Thyroid gland (tissue), 4 donors: ENCODE results near the gene IVL. TPM values are rescaled to one million over a fixed set of nuclear protein-coding genes. Genes with fewer than 3 reads are reported as not detected.
A peak's percentile ranks its signal among the peaks of the same experiment; 100 is the strongest.

ENCODE experiments used
- DNase-seq, 2 donors: peaks; one replicate each; pipeline ENCODE4 v3.0.0-alpha.2; 2019
- H3K27ac ChIP-seq, 3 donors: fragments of 200-600 bp; sonication (generic); 1 replicate in 2 of 3; 2 replicates in 1 of 3; pipeline ENCODE4 v1.5.1; 2016 to 2019; ENCODE audit warnings: mild to moderate bottlenecking in 1 of 3, moderate library complexity in 1 of 3
- H3K27me3 ChIP-seq: fragments of 200-600 bp; sonication (generic); one replicate; pipeline ENCODE4 v1.5.1; 2019
- H3K36me3 ChIP-seq, 2 donors: fragments of 200-600 bp; sonication (generic); one replicate each; pipeline ENCODE4 v1.5.1; 2016 to 2019
- H3K4me1 ChIP-seq, 2 donors: fragments of 200-600 bp; sonication (generic); one replicate each; pipeline ENCODE4 v1.5.1; 2017 to 2019
- H3K4me3 ChIP-seq, 3 donors: fragments of 200-600 bp; sonication (generic); replicated peaks in 1 of 3; 1 replicate in 2 of 3; 2 replicates in 1 of 3; pipeline ENCODE4 v1.5.1; 2016; ENCODE audit warnings: mild to moderate bottlenecking in 1 of 3
- H3K9me3 ChIP-seq: fragments of 200-600 bp; sonication (generic); one replicate; pipeline ENCODE4 v1.5.1; 2017
- POLR2A ChIP-seq, 2 donors: fragments of 450-650 bp; IDR thresholded peaks; one replicate each; pipeline ENCODE4 v1.6.1; 2017; ENCODE audit warnings: antibody characterized with exemption in 2 of 2, mild to moderate bottlenecking in 2 of 2, moderate library complexity in 1 of 2
- WGBS, 2 donors: methylation state at CpG; one replicate each; pipeline ENCODE4 v1.1.5; 2017; 5-methylcytosine and 5-hydroxymethylcytosine counted together
- intact Hi-C: fragments of 100-400 bp; cut with DNase I; formaldehyde crosslinking; loops from one replicate; pipeline ENCODE4 v1.15.1; 2023
- total RNA-seq, 4 donors: library from RNA; depleted of rRNA; stranded (reverse); fragments of >200 nt; gene quantifications; one replicate each; pipeline ENCODE4 v1.2.3, GENCODE V29; 2016
- TF ChIP-seq, protein P1 (sequence below), 6 experiments: fragments of 200-600 bp in 3 of 6; fragments of 450-650 bp in 3 of 6; sonication (generic) in 3 of 6; IDR thresholded peaks; one replicate each; pipeline ENCODE4 v1.5.1; 2016 to 2019; ENCODE audit warnings: antibody characterized with exemption in 6 of 6, mild to moderate bottlenecking in 2 of 6, inconsistent platforms in 1 of 6, moderate library complexity in 1 of 6

IVL gene
- total RNA-seq, 4 donors from 2014 or later, result not detected

GRCh38 chr1:152912900-152913299 lies 4.6 kb downstream of the IVL start:
- intact Hi-C loops, result no loop called here
- TF ChIP-seq, protein P1, sequence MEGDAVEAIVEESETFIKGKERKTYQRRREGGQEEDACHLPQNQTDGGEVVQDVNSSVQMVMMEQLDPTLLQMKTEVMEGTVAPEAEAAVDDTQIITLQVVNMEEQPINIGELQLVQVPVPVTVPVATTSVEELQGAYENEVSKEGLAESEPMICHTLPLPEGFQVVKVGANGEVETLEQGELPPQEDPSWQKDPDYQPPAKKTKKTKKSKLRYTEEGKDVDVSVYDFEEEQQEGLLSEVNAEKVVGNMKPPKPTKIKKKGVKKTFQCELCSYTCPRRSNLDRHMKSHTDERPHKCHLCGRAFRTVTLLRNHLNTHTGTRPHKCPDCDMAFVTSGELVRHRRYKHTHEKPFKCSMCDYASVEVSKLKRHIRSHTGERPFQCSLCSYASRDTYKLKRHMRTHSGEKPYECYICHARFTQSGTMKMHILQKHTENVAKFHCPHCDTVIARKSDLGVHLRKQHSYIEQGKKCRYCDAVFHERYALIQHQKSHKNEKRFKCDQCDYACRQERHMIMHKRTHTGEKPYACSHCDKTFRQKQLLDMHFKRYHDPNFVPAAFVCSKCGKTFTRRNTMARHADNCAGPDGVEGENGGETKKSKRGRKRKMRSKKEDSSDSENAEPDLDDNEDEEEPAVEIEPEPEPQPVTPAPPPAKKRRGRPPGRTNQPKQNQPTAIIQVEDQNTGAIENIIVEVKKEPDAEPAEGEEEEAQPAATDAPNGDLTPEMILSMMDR (IDR thresholded peaks at IDR 0.05), result no peak
- no peak for TF ChIP-seq POLR2A (IDR thresholded peaks at IDR 0.05)
- H3K27ac ChIP-seq, result no peak overlapping the region
- WGBS, 2 donors, result 50 to 60% methylated on average over 5 of the region's 5 CpGs
- no peaks in the 10 kb centered on the region for H3K4me1 ChIP-seq
- H3K4me3 ChIP-seq, result no peak overlapping the region
- H3K27me3 ChIP-seq, result no peaks in the 10 kb centered on the region
- no peaks in the 10 kb centered on the region for H3K36me3 ChIP-seq
- no peak for DNase-seq
- H3K9me3 ChIP-seq, result no peaks in the 10 kb centered on the region

- WGBS, 2 donors, result 23 to 27% methylated on average over 3 of the region's 3 CpGs
- Histone ChIP-seq H3K4me3 (no peak overlapping the region), H3K36me3 (no peaks in the 10 kb centered on the region), H3K9me3 (no peaks in the 10 kb centered on the region), H3K4me1 (no peaks in the 10 kb centered on the region), H3K27ac (no peak overlapping the region), H3K27me3 (no peaks in the 10 kb centered on the region)
- no peak for DNase-seq
- intact Hi-C loops, result no loop called here
- TF ChIP-seq, protein P1 (IDR thresholded peaks at IDR 0.05), result peak in 2 of 6 experiments; percentile 19 to 30
- TF ChIP-seq POLR2A (IDR thresholded peaks at IDR 0.05), result no peak
Observed at GRCh38 chr1:152917794-152918193, 9.4 kb downstream of the IVL start.

GRCh38 chr1:152919071-152919470 lies 10.7 kb downstream of the IVL start:
- intact Hi-C loops, result no loop called here
- Histone ChIP-seq H3K4me1 (no peaks in the 10 kb centered on the region), H3K27me3 (no peaks in the 10 kb centered on the region), H3K9me3 (no peaks in the 10 kb centered on the region), H3K36me3 (no peaks in the 10 kb centered on the region), H3K27ac (no peak overlapping the region), H3K4me3 (no peak overlapping the region)
- DNase-seq, result no peak
- no peak for TF ChIP-seq POLR2A (IDR thresholded peaks at IDR 0.05)
- TF ChIP-seq, protein P1 (IDR thresholded peaks at IDR 0.05), result no peak

- H3K9me3 ChIP-seq, result no peaks in the 10 kb centered on the region
- WGBS, 2 donors, result 4 to 28% methylated on average over 2 of the region's 2 CpGs
- H3K27ac ChIP-seq, result no peak overlapping the region
- intact Hi-C loops, result no loop called here
- no peak for DNase-seq
- no peak for TF ChIP-seq POLR2A (IDR thresholded peaks at IDR 0.05)
- TF ChIP-seq, protein P1 (IDR thresholded peaks at IDR 0.05), result no peak
- no peaks in the 10 kb centered on the region for H3K4me1 ChIP-seq
- H3K27me3 ChIP-seq, result no peaks in the 10 kb centered on the region
- H3K36me3 ChIP-seq, result no peaks in the 10 kb centered on the region
- H3K4me3 ChIP-seq, result no peak overlapping the region
Observed at GRCh38 chr1:152924191-152924590, 15.8 kb downstream of the IVL start.

GRCh38 chr1:152926091-152926490 lies 17.7 kb downstream of the IVL start:
- no peak for TF ChIP-seq POLR2A (IDR thresholded peaks at IDR 0.05)
- TF ChIP-seq, protein P1 (IDR thresholded peaks at IDR 0.05), result no peak
- no peak overlapping the region for H3K27ac ChIP-seq
- 73 to 79% methylated on average over 3 of the region's 3 CpGs for WGBS, 2 donors
- no peaks in the 10 kb centered on the region for H3K9me3 ChIP-seq
- H3K4me3 ChIP-seq, result no peak overlapping the region
- intact Hi-C loops, result no loop called here
- H3K4me1 ChIP-seq, result no peaks in the 10 kb centered on the region
- no peaks in the 10 kb centered on the region for H3K27me3 ChIP-seq
- no peak for DNase-seq
- no peaks in the 10 kb centered on the region for H3K36me3 ChIP-seq
